Activated CD4-positive, alpha-beta T cell treated with anti-CD3 and anti-CD28 coated beads, Interleukin-2, Interleukin-6, amounts not matched to agents 100 ng/mL and 50 ng/mL, durations not matched to agents 16 hours and 8 hours (primary cell): ENCODE data around the gene AIRE.

Experiments
- DNase-seq: peaks from one replicate; pipeline ENCODE4 v3.0.0-alpha.2; 2020

Gene AIRE

DNA sequence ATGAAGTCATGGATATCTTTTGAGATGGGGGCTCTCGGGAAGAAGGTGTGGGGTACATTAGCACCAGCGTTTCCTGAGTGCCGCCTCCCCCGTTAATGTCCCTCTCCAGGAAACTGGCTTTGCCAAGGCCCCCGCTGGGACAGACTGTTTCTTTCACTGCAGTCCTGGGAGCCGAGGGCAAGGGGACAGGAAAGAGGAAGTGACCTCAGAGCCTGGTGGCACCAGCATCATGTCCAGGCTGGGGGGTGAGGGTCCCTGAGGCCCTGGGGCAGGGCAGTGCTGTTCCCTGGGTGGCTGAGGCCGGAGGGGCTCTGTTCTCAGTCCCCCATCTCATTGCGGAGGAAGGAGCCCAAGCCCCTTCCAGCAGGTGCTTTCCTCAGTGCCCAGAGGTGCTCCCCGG is 20.0 kb downstream of the AIRE start:
- DNase-seq = no peak

DNA sequence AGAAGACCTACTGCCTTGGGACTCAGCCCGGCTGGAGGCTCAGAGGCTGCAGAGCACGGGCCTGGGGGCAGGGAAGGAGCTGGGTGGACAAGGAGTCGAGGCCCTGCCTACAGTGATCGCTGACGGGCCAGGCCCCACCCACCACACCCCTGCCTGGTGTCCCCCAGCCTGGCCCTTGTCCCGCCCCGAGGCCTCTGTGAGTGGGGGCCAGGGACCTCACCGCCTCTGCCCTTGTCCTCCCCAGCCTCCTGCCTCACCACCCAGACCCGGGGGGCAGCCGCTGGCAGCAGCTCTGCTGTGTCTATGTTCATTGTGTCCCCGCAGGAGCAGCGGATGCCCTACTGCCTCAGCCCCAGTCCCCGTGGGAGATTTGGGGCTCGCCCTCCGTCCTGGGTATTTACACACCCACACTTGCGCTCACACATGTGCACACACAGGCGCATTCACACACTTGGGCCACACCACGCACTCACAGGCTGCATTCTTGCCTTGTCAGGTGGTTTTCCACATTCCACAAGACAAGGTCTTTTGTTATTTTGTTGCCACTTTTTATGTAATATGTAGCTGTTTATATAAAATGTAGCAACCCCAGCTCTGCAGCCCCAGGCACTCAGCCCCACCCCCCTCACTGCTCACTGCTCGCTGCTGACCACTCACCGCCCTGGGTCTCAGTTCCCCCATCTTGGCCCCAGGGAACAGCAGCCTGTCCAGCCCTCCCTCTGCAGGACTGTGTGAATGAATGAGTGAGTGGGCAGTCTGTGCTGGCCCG is 21.4 kb downstream of the AIRE start:
- DNase-seq = no peak

DNA sequence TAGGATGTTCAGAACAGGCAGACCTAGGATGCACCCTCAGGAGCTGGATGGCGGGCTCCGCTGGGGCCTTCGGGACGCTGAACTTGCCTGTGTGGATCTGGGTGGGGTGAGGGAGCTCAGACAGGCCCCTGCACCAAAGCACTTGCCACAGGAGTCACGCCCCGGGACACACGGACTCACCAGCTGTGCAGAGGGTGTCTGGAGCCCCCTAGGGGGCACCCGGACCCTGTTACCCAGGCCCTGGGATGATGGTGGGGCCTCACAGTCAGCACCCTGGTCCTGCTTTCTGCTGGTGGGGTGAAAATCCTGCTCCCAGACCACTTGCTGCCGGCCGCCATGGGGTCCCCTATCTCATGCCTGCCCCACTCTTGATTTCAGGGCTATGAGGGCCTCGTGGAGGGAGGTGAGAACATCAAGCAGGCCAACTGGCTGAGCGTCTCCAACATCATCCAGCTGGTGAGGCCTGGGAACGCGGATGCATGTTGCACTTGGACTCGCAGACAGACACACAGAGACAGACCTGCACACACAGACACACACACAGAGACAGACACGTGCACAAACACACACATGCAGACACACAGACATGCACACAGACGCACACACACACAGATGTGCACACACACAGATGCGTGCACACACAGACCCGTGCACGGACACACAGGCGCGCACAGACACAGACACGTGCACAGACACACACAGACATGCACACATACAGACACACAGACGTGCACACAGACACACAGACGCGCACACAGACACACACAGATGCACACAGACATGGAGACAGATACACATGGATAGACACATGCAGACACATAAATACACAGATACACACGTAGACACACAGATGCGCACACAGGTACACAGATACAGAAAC is 25.2 kb downstream of the AIRE start:
- DNase-seq = no peak

DNA sequence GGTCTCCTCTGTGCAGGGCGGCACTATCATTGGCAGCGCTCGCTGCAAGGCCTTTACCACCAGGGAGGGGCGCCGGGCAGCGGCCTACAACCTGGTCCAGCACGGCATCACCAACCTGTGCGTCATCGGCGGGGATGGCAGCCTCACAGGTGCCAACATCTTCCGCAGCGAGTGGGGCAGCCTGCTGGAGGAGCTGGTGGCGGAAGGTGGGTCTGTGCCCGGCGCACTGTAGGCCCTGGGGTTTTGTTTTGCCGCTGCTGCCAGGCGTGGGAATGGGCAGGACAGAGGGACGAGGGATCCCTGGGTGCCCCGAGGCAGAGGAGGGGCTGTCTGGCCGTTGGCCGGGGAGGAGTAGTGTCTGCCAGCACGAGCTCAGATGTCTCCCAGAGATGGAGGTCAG is 26.4 kb downstream of the AIRE start:
- no peak for DNase-seq

DNA sequence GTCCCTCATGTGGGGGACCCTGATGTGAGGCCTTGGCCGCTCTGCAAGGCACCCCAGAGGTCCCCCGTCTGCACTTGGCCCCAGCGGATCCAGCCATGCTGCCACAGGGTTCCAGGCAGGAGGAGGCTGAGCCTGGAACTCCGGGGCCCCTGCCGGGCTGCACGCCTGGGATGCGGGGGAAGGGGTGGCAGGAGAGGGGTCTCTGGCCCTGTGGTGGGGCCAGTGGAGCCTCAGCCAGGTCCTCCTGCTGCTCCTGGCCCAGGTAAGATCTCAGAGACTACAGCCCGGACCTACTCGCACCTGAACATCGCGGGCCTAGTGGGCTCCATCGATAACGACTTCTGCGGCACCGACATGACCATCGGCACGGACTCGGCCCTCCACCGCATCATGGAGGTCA is 27.0 kb downstream of the AIRE start:
- DNase-seq = no peak

DNA sequence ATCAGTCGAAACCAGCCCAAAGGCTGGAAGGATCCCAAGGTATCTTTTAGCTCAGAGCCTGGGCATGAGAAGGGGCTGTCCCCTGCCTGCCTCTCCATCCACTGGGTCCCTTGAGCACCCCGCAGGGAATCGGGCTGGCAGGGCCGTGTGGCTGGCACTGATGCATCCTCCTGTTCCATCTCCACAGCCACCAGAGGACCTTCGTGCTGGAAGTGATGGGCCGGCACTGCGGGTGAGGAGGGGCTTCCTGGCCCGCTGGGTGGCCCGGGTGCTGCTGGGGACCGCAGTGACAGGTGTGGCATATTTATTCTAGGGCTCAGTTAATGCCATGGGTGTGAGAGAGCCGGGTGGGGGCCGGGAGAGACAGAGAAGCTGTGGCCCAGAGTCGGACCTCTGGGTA is 27.8 kb downstream of the AIRE start:
- no peak for DNase-seq

DNA sequence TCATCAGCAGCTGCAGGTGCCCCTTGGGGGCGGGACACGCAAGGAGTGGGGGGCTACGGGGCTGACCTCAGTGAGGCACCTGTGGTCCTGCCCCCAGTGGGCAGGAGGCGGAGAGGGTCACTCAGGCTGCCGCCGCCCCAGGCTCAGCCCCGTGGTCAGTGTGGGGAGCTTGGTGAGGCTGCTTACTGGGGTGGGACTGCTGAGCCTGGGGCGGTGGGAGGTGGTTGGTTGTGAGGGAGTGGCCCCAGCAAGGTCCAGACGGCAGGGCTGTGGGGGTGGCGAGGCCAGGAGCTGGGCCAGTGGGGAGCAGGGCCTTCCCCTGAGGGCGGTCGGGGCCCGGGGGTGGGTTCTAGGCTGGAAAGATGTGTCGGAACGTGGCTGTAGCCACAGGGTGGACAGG is 28.5 kb downstream of the AIRE start:
- DNase-seq = no peak

DNA sequence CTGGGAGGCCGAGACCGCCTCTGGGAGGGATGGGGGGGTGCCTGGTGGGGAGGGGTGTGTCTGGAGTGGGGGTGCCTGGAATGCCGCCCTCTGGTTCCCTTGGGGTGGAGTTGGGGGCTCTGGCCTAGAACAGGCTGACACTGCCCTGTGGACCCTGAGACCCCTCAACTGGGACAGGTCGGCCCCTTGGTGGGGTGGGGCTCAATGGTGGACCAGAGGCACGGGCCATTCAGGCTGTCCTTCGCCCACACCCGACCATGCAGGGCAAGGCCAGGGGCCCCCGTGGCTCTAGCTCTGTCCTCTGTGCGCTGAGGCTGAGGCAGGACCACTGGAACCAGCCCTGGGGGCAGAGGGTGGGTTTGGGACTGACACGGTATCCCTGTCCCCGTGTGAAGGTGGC is 28.9 kb downstream of the AIRE start:
- DNase-seq = no peak

DNA sequence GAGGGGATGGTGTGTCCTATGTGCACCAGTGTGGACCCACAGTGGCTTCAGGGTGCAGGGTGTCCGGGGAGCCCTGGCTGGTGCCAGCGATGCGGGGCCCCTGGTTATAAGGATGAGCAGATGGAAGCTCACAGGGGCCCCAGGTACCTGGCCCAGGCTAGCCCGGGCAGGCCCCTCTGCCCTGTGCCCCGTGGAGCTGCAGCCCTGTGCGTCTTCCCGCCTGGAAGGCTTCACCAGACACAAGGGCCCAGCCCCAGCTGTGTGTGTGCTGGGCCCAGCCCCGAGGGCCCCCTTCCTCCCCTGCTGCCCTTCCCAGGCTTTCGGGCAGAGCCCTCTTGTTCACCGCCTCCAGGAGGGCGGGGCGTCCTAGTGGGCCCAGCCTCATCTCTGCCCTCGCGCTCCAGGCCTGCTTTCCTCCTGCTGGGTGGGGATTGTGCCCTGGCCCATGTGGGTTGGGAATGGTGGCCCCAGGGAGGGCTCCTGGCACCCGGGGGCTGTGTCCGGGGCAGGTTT is 30.1 kb downstream of the AIRE start:
- DNase-seq = no peak

DNA sequence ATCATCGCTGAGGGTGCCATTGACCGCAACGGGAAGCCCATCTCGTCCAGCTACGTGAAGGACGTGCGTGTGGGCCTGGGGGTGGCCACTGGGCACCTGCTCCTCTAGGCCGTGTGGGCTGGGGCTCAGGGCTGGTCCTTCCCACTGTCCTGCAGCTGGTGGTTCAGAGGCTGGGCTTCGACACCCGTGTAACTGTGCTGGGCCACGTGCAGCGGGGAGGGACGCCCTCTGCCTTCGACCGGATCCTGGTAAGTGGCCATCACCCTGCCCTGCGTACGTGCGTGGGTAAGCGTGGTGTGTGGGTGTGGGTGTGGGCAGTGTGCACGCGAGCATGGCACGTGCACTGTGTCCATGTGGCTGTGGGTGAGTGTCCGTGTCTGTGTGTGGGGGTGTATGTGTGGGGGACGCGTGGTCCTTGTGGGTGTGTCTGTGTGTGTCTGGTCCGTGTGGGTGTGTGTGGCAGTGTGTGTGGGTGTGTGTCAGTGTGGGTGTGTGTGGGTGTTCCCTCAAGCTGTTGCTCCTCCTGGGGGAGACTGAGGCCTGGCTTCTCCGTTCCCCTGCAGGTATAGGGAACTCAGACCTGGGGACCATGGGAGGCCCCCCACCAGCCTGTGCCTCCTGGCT is 30.7 kb downstream of the AIRE start:
- DNase-seq = no peak

DNA sequence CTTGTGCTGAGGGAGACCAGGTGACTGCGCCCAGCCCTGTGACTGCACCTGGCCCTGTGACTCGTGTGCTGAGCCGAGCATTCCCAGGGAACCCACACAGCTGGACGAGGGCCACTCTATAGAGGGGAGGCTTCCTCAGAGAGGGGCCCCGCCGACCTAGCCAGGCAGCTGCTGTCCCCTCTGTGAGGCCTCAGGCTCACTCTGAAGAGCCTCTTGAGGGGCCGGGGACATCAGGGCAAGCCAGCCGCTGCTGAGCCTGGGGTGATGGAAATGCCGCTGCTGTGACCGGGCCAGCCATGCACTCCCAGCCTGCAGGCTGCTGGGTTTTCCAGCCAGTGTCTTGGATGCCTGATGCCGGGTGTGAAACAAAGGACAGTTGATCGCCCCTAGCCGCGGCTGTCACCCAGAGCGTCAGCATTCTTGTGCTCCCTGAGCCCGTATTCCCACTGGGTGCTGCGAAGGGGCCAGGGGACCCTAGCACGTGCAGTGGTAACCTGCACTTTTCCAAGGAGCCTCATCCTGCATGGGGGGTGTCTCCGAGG is 31.6 kb downstream of the AIRE start:
- no peak for DNase-seq

DNA sequence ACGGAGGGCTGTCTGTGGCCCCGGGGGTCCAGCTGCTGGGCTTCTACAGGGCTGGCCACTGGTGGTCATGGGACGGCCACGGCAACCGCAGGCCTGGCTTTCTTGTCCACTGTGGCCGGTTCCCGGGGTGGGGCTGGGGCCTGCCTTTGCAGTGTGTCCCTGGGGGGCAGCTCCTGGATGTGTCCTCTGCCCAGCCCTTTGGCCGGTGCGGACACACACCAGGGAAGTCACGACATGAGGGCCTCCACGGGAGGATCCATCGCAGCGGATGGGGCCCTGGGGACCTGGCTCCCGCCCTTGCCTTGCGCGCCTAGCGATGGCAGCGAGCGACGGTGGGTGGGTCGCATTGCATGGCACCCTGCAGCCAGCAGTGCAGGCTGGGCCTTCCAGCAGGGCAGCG is 32.2 kb downstream of the AIRE start:
- no peak for DNase-seq

DNA sequence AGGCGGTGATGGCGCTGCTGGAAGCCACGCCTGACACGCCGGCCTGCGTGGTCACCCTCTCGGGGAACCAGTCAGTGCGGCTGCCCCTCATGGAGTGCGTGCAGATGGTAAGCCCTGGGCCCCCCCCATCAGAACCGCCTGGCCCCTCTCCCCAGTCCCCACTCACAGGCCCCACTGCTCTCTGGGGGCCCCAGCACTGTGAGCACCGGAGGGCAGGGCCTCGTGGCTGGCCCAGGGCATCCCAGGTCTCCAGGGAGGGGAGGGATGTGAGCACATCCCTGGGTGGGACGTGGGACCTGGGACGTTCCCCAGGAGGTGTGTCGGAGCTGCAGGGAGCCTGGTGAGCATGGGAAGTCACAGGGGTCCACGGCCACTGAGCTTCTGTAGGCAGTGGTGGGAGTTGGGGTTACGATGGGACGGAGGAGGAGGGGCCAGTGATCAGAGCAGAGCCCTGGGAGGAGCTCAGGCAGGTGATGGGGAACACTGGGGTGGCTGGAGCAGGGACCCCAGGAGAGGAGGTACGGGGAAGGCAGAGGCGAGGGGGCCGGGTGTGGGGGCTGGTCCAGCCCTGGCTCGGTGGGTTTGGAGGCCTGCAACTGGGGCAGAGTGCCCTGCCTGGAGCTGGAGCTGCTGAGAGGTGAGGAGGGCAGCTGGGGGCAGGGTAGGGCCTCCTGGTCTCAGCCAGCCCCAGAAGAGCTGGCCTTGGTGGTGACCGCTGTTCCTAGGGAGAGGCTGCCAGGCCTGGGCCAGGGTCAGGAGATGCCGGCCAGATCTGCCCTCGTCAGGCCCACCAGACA is 33.0 kb downstream of the AIRE start:
- DNase-seq = no peak

DNA sequence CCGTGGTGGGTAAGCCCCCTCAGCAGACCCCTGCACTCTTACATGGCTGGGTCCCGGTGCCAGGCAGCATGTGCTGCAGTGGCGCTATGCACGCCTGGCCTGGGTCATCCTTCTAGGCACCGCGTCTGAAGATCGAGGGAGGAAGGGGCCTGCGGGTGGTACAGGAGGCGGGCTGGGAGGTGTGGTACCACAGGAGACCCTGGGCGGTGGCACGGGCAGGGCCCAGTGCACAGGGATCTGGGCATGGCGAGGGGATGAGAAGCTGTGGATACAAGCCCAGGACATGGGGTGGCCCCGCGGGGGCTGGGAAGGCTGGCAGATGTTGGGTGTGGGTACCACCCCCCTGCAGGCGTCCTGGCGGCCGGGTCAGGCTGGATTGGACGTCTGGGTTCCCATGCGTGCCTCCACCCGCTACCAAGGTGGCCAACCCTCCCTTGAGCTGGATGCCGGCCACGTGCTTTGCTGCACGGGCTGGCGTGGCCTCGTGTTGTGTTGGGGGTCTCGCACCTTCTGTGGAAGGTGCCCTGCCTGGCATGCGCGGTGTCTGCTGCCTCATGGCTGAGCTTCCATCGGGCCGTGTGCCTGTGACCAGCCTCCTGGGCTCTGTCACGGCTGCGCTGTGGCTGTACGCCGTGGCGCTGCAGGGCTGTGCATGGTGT is 33.9 kb downstream of the AIRE start:
- DNase-seq = no peak

DNA sequence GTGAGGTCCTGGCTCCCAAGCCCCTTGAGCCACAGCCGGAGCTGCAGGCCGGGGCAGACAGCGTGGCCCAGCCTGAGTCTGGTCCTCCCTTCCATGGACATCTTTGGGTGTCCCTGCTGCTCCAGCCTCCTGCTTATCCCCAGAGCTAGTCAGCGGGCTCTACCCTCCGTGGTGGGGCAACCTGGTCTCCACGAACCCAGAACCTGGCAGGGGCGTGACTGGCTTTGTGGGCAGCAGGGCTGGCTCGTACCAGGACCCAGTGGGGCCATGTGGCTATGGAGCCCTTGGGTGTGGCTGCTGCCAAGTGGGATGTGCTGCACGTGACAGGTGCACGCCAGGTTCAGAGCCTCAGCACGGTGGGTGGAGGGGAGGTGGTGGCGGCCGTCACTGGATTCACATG is 35.2 kb downstream of the AIRE start:
- no peak for DNase-seq

DNA sequence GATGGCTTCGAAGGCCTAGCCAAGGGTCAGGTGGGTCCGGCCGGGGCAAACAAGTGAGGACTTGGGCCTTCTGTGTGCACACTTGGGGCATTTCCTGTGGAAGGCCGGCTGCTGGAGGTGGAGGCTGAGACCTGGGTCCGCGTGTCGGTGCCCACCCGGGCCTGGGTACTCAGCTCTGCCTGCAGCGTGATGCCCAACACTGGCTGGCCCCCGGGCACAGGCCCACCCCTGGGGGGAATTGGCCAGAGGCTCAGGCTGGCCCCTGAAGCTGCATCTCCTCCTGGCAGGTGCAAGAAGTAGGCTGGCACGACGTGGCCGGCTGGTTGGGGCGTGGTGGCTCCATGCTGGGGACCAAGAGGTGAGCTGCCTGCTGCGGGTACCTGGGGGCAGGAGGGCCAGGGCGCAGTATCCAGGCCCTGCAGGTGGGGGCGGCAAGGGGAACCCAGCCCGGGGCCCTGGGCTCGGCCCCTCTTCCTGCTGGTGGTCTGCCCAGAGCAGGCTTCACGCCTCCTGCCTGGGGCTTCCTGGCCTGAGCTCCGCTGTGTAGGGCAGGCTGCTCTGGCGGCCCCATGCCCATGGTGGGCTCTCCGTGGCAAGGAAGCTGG is 36.3 kb downstream of the AIRE start:
- no peak for DNase-seq

DNA sequence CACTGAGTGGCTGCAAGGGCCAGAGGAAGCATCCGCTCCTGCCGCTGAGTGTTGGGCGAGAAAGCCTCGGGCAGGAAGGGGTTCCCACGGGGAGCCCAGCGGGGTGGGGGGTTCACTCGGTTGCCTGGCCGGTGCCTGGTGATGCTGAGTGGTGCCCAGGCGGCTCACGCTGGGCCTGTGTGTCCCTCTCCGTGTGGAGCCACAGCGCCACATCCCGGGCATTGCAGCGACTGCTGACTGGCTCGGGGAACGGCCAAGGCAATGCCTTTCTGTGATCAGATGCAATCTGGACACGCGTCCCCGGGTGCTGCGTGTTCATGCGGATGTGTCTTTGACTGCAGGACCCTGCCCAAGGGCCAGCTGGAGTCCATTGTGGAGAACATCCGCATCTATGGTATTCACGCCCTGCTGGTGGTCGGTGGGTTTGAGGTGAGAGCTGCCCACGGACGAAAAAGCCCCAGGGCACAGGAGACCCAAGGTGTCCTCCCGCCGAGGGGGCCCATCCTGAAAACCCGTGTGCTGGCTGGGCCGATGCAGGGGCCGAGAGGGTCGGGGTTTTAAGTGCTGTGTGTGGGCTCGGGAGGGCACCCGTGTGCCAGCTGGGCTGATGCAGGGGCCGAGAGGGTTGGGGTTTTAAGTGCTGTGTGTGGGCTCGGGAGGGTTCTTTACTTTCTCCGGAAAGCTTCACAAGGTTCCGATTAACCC is 37.1 kb downstream of the AIRE start:
- no peak for DNase-seq

DNA sequence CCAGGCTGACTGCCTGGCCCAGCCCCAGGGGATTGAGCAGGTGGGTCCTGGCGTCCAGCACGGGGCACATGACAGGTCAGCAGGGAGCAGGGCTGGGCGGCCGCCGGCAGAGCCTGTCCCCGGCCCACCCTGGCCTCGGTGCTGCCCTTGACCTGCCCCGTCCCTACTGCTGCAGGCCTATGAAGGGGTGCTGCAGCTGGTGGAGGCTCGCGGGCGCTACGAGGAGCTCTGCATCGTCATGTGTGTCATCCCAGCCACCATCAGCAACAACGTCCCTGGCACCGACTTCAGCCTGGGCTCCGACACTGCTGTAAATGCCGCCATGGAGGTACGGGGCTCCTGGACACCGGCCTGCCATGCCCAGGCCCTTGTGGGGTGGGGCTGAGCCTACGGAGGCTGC is 37.9 kb downstream of the AIRE start:
- no peak for DNase-seq

DNA sequence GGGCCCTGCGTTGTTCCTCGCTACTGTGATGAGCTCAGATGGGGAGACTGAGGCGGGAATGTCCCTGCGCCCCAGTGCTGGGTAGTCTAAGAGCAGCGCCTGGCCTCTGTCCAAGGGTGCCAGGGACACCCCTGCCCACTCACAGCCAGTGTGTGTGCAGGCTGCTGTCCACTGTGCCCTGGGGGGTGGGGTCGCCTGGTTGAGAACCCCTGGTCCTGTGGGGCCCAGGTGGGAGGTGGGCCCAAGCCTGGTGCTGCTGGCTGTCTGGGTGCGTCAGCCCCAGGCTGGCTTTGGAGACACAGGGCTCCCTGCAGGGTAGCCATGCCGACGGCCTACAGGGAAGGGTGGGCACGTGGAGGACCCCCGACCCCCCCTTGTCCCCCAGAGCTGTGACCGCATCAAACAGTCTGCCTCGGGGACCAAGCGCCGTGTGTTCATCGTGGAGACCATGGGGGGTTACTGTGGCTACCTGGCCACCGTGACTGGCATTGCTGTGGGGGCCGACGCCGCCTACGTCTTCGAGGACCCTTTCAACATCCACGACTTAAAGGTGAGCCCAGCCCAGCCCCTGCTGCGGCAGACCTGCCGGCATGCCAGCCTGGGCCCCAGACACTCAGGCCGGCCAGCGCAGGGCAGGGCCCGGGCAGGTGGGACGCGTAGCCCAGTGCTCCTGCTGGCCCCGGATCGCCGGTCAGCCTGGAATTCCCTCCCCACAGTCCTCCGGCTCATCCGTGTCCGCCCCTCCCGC is 38.6 kb downstream of the AIRE start:
- no peak for DNase-seq

DNA sequence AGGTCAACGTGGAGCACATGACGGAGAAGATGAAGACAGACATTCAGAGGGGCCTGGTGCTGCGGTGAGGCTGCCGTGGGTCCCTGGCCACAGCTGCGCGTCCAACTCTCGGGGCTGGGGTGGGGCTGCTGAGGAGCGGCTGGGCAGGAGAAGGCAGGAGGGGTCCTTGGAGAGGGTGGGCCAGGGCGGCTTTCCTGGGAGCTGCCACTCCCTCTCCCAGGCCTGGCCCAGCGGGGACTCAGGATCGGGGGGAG is 39.1 kb downstream of the AIRE start:
- DNase-seq = no peak
